H1 (cell line): Measurements from ENCODE around the gene LY6G6F. TPM values are rescaled to one million over a fixed set of nuclear protein-coding genes. Genes with fewer than 3 reads are reported as not detected.

Experiments
- CTCF ChIA-PET: fragments of 300-600 bp; sonication (Branson Sonifier 250); formaldehyde crosslinking; loops from one replicate; lab custom pipeline; 2021; ENCODE audit not compliant: partially characterized antibody; lab: Charles Lee
- POLR2A ChIA-PET: fragments of 300-600 bp; sonication (Branson Sonifier 250); formaldehyde crosslinking; loops from one replicate; lab custom pipeline; 2021; ENCODE audit warnings: inconsistent platforms; ENCODE audit not compliant: partially characterized antibody; lab: Charles Lee
- DNase-seq, 2 experiments: peaks; one replicate each; pipeline versions ENCODE4 v3.0.0 to v3.0.0-alpha.2; 2010 to 2022; ENCODE audit warnings: low spot score in 2 of 2, low read depth in 1 of 2, mixed read lengths in 1 of 2
- FAIRE-seq: peaks from 2 replicates; lab custom pipeline; 2011; peaks lifted over from hg19 to GRCh38; lab: Jason Lieb, UNC
- H2AFZ ChIP-seq: 2 replicates; pipeline ENCODE4 v1.8.1; 2012; ENCODE audit warnings: low read length, inconsistent platforms
- H2AK5ac ChIP-seq: 2 replicates; pipeline ENCODE4 v1.6.1; 2013; ENCODE audit warnings: low read depth, low read length
- H2BK120ac ChIP-seq: replicated peaks from 2 replicates; pipeline ENCODE3; 2013; ENCODE audit warnings: low read depth, low read length, inconsistent platforms
- H2BK12ac ChIP-seq: 2 replicates; pipeline ENCODE4 v1.6.1; 2013; ENCODE audit warnings: low read depth, low read length
- H2BK15ac ChIP-seq: 2 replicates; pipeline ENCODE4 v1.6.1; 2013; ENCODE audit warnings: low read length
- H2BK20ac ChIP-seq: 2 replicates; pipeline ENCODE4 v1.6.1; 2013; ENCODE audit warnings: low read length
- H2BK5ac ChIP-seq: 2 replicates; pipeline ENCODE4 v1.6.1; 2013; ENCODE audit warnings: low read depth, low read length
- H3K14ac ChIP-seq: 2 replicates; pipeline ENCODE4 v1.6.1; 2013; ENCODE audit warnings: inconsistent platforms; ENCODE audit not compliant: insufficient read length
- H3K18ac ChIP-seq: 2 replicates; pipeline ENCODE4 v1.6.1; 2013; ENCODE audit warnings: low read length; ENCODE audit errors: extremely low read depth
- H3K23ac ChIP-seq: 2 replicates; pipeline ENCODE4 v1.6.1; 2013; ENCODE audit warnings: inconsistent platforms; ENCODE audit not compliant: insufficient read length
- H3K23me2 ChIP-seq: 2 replicates; pipeline ENCODE4 v1.6.1; 2013; ENCODE audit warnings: low read depth, low read length
- H3K27ac ChIP-seq: 2 replicates; pipeline ENCODE4 v1.6.1; 2011; ENCODE audit warnings: low read depth, low read length, inconsistent platforms
- H3K27me3 ChIP-seq, 4 experiments: replicated peaks in 1 of 4; 1 replicate in 1 of 4; 2 replicates in 3 of 4; pipeline versions ENCODE4 v1.6.1 to v1.8.1; 2011 to 2013; ENCODE audit warnings: low read length in 3 of 4, mild to moderate bottlenecking in 3 of 4, inconsistent platforms in 2 of 4, mixed read lengths in 2 of 4, moderate library complexity in 1 of 4; ENCODE audit not compliant: control insufficient read depth in 3 of 4, insufficient read depth in 3 of 4; ENCODE audit errors: extremely low read depth in 1 of 4
- H3K36me3 ChIP-seq, 4 experiments: 2 replicates each; pipeline versions ENCODE4 v1.6.1 to v1.8.1; 2011 to 2013; ENCODE audit warnings: mild to moderate bottlenecking in 4 of 4, low read length in 3 of 4, moderate library complexity in 2 of 4, control low read depth in 1 of 4, inconsistent platforms in 1 of 4; ENCODE audit not compliant: insufficient read depth in 4 of 4, control insufficient read depth in 2 of 4
- H3K4ac ChIP-seq: replicated peaks from 2 replicates; pipeline ENCODE3; 2013; ENCODE audit warnings: low read length, low read depth, mixed read lengths, inconsistent platforms; ENCODE audit not compliant: insufficient read length
- H3K4me1 ChIP-seq, 4 experiments: replicated peaks in 1 of 4; 1 replicate in 1 of 4; 2 replicates in 3 of 4; pipeline versions ENCODE4 v1.6.1 to v1.8.1; 2011 to 2013; ENCODE audit warnings: low read length in 3 of 4, inconsistent platforms in 2 of 4, mixed read lengths in 1 of 4; ENCODE audit not compliant: insufficient read depth in 4 of 4, control insufficient read depth in 3 of 4
- H3K4me2 ChIP-seq, 2 experiments: 2 replicates each; pipeline versions ENCODE4 v1.6.1 to v1.8.1; 2011 to 2013; ENCODE audit warnings: low read depth in 2 of 2, low read length in 2 of 2, control low read depth in 1 of 2, inconsistent platforms in 1 of 2, mild to moderate bottlenecking in 1 of 2; ENCODE audit not compliant: insufficient read depth in 1 of 2
- H3K4me3 ChIP-seq, 4 experiments: fragments of 200-600, 300-600 bp in 1 of 4; sonication (generic), shearing (Covaris generic), sonication (Bioruptor Twin) in 1 of 4; 2 replicates each; pipeline versions ENCODE4 v1.5.1 to v1.8.1; 2011 to 2016; ENCODE audit warnings: low read length in 4 of 4, low read depth in 3 of 4, control low read depth in 2 of 4, inconsistent platforms in 2 of 4, mild to moderate bottlenecking in 2 of 4, mixed read lengths in 1 of 4, moderate library complexity in 1 of 4; ENCODE audit not compliant: insufficient read depth in 2 of 4; ENCODE audit errors: extremely low read depth in 1 of 4
- H3K56ac ChIP-seq: replicated peaks from 2 replicates; pipeline ENCODE3; 2013; ENCODE audit warnings: low read depth, mild to moderate bottlenecking, mixed read lengths, low read length, inconsistent platforms; ENCODE audit not compliant: insufficient read length
- H3K79me1 ChIP-seq: 2 replicates; pipeline ENCODE4 v1.6.1; 2013; ENCODE audit warnings: low read depth, low read length, control low read depth
- H3K79me2 ChIP-seq, 2 experiments: 2 replicates each; pipeline versions ENCODE4 v1.6.1 to v1.8.1; 2012 to 2013; ENCODE audit warnings: low read length in 2 of 2, mild to moderate bottlenecking in 2 of 2, inconsistent platforms in 1 of 2; ENCODE audit not compliant: insufficient read depth in 2 of 2, control insufficient read depth in 1 of 2
- H3K9ac ChIP-seq, 4 experiments: replicated peaks in 1 of 4; 1 replicate in 1 of 4; 2 replicates in 3 of 4; pipeline versions ENCODE4 v1.6.1 to v1.8.1; 2011 to 2013; ENCODE audit warnings: low read depth in 3 of 4, low read length in 3 of 4, control low read depth in 2 of 4, mild to moderate bottlenecking in 2 of 4, moderate library complexity in 2 of 4, inconsistent platforms in 1 of 4; ENCODE audit errors: extremely low read depth in 1 of 4
- H3K9me3 ChIP-seq, 2 experiments: 2 replicates each; pipeline versions ENCODE4 v1.6.1 to v1.8.1; 2012 to 2013; ENCODE audit warnings: mild to moderate bottlenecking in 2 of 2, moderate library complexity in 2 of 2, control low read depth in 1 of 2, inconsistent platforms in 1 of 2, low read depth in 1 of 2, low read length in 1 of 2, mixed read lengths in 1 of 2; ENCODE audit not compliant: insufficient read depth in 2 of 2
- H4K20me1 ChIP-seq, 2 experiments: replicated peaks in 1 of 2; 2 replicates each; pipeline versions ENCODE3 to v1.8.1; 2011 to 2013; ENCODE audit warnings: inconsistent platforms in 2 of 2, low read length in 2 of 2, mild to moderate bottlenecking in 1 of 2; ENCODE audit not compliant: insufficient read depth in 2 of 2, control insufficient read depth in 1 of 2
- H4K5ac ChIP-seq: 2 replicates; pipeline ENCODE4 v1.6.1; 2013; ENCODE audit warnings: low read length, low read depth, mixed read lengths, inconsistent platforms; ENCODE audit not compliant: insufficient read length
- H4K8ac ChIP-seq: 2 replicates; pipeline ENCODE4 v1.8.0; 2013; ENCODE audit warnings: mild to moderate bottlenecking, moderate library complexity, low read length, inconsistent platforms; ENCODE audit not compliant: insufficient read depth; ENCODE audit errors: extremely low read depth
- H4K91ac ChIP-seq: replicated peaks from 2 replicates; pipeline ENCODE3; 2013; ENCODE audit warnings: low read length, mixed read lengths, inconsistent platforms; ENCODE audit not compliant: insufficient read length
- BCL11A ChIP-seq, 2 experiments: IDR thresholded peaks; one replicate each; pipeline ENCODE4 v1.6.1; 2011; ENCODE audit warnings: low read depth in 2 of 2, low read length in 2 of 2, mild to moderate bottlenecking in 2 of 2
- TBP ChIP-seq: IDR thresholded peaks from 2 replicates; pipeline ENCODE4 v1.6.1; 2011; ENCODE audit warnings: low read depth, low read length, improper control_type of control experiment
- WGBS, 2 experiments: shearing (Covaris generic) in 1 of 2; methylation state at CpG; one replicate each; pipeline versions ENCODE4 v1.1.6 to v1.1.7; 2013 to 2015; ENCODE audit warnings: low lambda C conversion rate in 2 of 2, mixed read lengths in 2 of 2, inconsistent platforms in 1 of 2, low coverage in 1 of 2, missing lambda C conversion rate in 1 of 2; ENCODE audit not compliant: insufficient replicate concordance in 2 of 2, insufficient coverage in 1 of 2, insufficient read length in 1 of 2; ENCODE audit errors: extremely low coverage in 1 of 2, missing lambda C conversion rate in 1 of 2; 5-methylcytosine and 5-hydroxymethylcytosine counted together
- microRNA-seq, 2 experiments: library from miRNA; unstranded; fragments of <30 nt; microRNA quantifications; one replicate each; pipeline versions ENCODE4 to v1.2.0, GENCODE V29; 2016 to 2020; ENCODE audit warnings: borderline microRNAs expressed in 2 of 2, borderline number of aligned reads in 2 of 2, borderline replicate concordance in 1 of 2
- polyA plus RNA-seq, 7 experiments: library from polyadenylated mRNA; depleted of rRNA in 3 of 7; stranded (reverse) in 5 of 7; unstranded in 2 of 7; fragments of >200 nt in 5 of 7; fragments of 200-250 nt in 2 of 7; gene quantifications; 1 replicate in 5 of 7; 2 replicates in 1 of 7; 4 replicates in 1 of 7; pipeline versions ENCODE4 v1.2.1 to v1.2.3, GENCODE V29; 2011 to 2013; ENCODE audit warnings: missing spikeins in 2 of 7, mixed read lengths in 2 of 7
- small RNA-seq: library from polyadenylated mRNA; stranded (forward); fragments of <200 nt; extraction: miRNeasy Mini kit (QIAGEN cat#:217004); gene quantifications from one replicate; pipeline ENCODE3, GENCODE V24; 2013; ENCODE audit not compliant: insufficient read depth
- total RNA-seq: library from RNA; stranded (reverse); fragmentation: NEBNext Ultra II Directional; extraction: Animal tissue kit (Norgen Biotek cat#: 25700); gene quantifications from 2 replicates; pipeline ENCODE4 v1.2.1, GENCODE V29; 2021

The LY6G6F gene
- total and polyA plus RNA-seq, 2 of the 8 experiments (the other 6 are each of a cell fraction or from before 2014, with no cell fraction given), result not detected

DNA sequence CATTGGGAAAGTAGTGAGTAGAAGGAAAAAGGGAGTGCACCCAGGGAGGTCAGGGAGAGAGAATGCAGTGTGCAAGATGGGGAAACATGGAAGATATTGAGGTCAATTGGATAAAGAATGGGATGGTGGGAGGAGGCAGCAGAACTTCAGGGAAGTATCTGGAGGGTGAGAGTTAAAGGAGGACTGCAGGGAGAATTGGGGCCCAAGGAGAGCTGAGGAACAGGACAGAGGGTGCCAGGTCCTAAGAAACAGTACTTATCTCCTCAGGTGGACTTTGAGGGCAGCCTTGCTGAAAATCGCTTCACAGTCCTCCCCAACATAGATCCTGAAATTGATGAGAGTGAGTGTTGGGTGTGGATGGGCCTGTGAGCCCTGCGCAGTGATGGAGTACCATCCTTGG, 51.6 kb downstream of the LY6G6F start:
- CTCF ChIA-PET, result interaction anchor here (0.9 to 3.0 kb wide), 10 partner anchors 9 to 163 kb away, joined by 3 to 22 read pairs (median 5); partner anchors contain the start of gene DDAH2

More for the DNA sequence above, 51.6 kb downstream of the LY6G6F start:
- Histone ChIP-seq H3K27me3 (no peaks in the 10 kb centered on the region), H2AK5ac (no peak overlapping the region), H3K79me2 (no peaks in the 10 kb centered on the region), H3K56ac (no peak overlapping the region), H4K8ac (no peak overlapping the region; the same call in 1 of the 2 replicates), H2BK5ac (no peak overlapping the region), H3K23me2 (no peaks in the 10 kb centered on the region; the same call in 1 of the 2 replicates), H2AFZ (no peak overlapping the region), H4K91ac (no peak overlapping the region), H2BK12ac (no peak overlapping the region), H3K4ac (no peak overlapping the region), H3K27ac (no peak overlapping the region), H3K23ac (no peak overlapping the region), H3K79me1 (no peaks in the 10 kb centered on the region), H4K5ac (no peak overlapping the region), H3K9me3 (no peaks in the 10 kb centered on the region), H3K9ac (no peak overlapping the region), H3K4me3 (no peak overlapping the region), H3K36me3 (peaks cover 0 to 16% (median 1%) of the 10 kb centered on the region in 4 experiments; a peak in 3 of 8 replicates), H2BK20ac (no peak overlapping the region), H3K14ac (no peak overlapping the region), H2BK15ac (no peak overlapping the region), H4K20me1 (no peaks in the 10 kb centered on the region), H3K4me1 (peaks cover 0 to 2% (median 0%) of the 10 kb centered on the region in 4 experiments; a peak in 2 of 7 replicates), H3K4me2 (no peak overlapping the region), H3K18ac (no peak overlapping the region), H2BK120ac (no peak overlapping the region)
- 88% methylated on average over 2 of the region's 2 CpGs; no CpG with 5 or more reads in 1 of the 2 experiments for WGBS, 2 experiments
- TF ChIP-seq TBP (no peak), BCL11A (IDR thresholded peaks at IDR 0.05; ENCODE audit: low read depth in 2 of 2, low read length in 2 of 2) (no peak)
- DNase-seq (no peak), FAIRE-seq (no peak)
- POLR2A ChIA-PET, result interaction anchor here (1.1 to 6.3 kb wide), 8 partner anchors 9 to 118 kb away, joined by 3 to 38 read pairs (median 4); partner anchors contain the start of genes HSPA1B, LSM2 and MSH5

Small RNA genes lying within 50 kb of the gene (microRNA-seq; reads per million reads assigned to microRNA genes)
- gene MIR4646, result 0 to 0.20 reads per million in 2 experiments

Small RNA genes lying within 50 kb of the gene (small RNA-seq; reads per million reads assigned to genes)
- not detected for gene LY6G6D
- not detected for gene MIR4646
- not detected for gene RF00019
- gene RNU6-850P, result not detected

Other genes with a start within 250 kb of the LY6G6F start
Only the 30 nearest of the 39 such genes appear.
- 10.8 and 11.2 TPM in 2 replicates for gene NFKBIL1, start 159.3 kb upstream of the LY6G6F start, total RNA-seq
- 7.5 and 17.0 TPM in 2 replicates for gene NFKBIL1, start 159.3 kb upstream of the LY6G6F start, polyA plus RNA-seq (2011; rRNA removed)
- gene LTA, start 134.6 kb upstream of the LY6G6F start, total RNA-seq, result not detected in 2 replicates
- not detected in 2 replicates for gene LTA, start 134.6 kb upstream of the LY6G6F start, polyA plus RNA-seq (2011; rRNA removed)
- not detected in 2 replicates for gene TNF, start 131.3 kb upstream of the LY6G6F start, total RNA-seq
- not detected in 2 replicates for gene TNF, start 131.3 kb upstream of the LY6G6F start, polyA plus RNA-seq (2011; rRNA removed)
- gene LTB, start 124.4 kb upstream of the LY6G6F start, total RNA-seq, result 0.43 TPM in 1 of 2 replicates, not detected in the other
- gene LTB, start 124.4 kb upstream of the LY6G6F start, polyA plus RNA-seq (2011; rRNA removed), result 0.47 and 0.77 TPM in 2 replicates
- not detected in 2 replicates for gene LST1, start 120.6 kb upstream of the LY6G6F start, total RNA-seq
- 0.25 TPM in 1 of 2 replicates, not detected in the other for gene LST1, start 120.6 kb upstream of the LY6G6F start, polyA plus RNA-seq (2011; rRNA removed)
- not detected in 2 replicates for gene NCR3, start 113.9 kb upstream of the LY6G6F start, total RNA-seq
- gene NCR3, start 113.9 kb upstream of the LY6G6F start, polyA plus RNA-seq (2011; rRNA removed), result 0.67 and 0.72 TPM in 2 replicates
- 7.5 and 9.8 TPM in 2 replicates for gene AIF1, start 91.6 kb upstream of the LY6G6F start, total RNA-seq
- 3.7 and 6.3 TPM in 2 replicates for gene AIF1, start 91.6 kb upstream of the LY6G6F start, polyA plus RNA-seq (2011; rRNA removed)
- gene PRRC2A, start 86.2 kb upstream of the LY6G6F start, total RNA-seq, result 300 and 303 TPM in 2 replicates
- gene PRRC2A, start 86.2 kb upstream of the LY6G6F start, polyA plus RNA-seq (2011; rRNA removed), result 118 and 203 TPM in 2 replicates
- 325 and 354 TPM in 2 replicates for gene BAG6, start 54.2 kb upstream of the LY6G6F start, total RNA-seq
- 199 and 291 TPM in 2 replicates for gene BAG6, start 54.2 kb upstream of the LY6G6F start, polyA plus RNA-seq (2011; rRNA removed)
- 3.4 and 3.8 TPM in 2 replicates for gene APOM, start 51.0 kb upstream of the LY6G6F start, total RNA-seq
- 9.2 and 12.0 TPM in 2 replicates for gene APOM, start 51.0 kb upstream of the LY6G6F start, polyA plus RNA-seq (2011; rRNA removed)
- 14.6 and 15.6 TPM in 2 replicates for gene C6orf47, start 46.1 kb upstream of the LY6G6F start, total RNA-seq
- 4.7 and 7.2 TPM in 2 replicates for gene C6orf47, start 46.1 kb upstream of the LY6G6F start, polyA plus RNA-seq (2011; rRNA removed)
- gene GPANK1, start 41.9 kb upstream of the LY6G6F start, total RNA-seq, result 24.5 and 26.9 TPM in 2 replicates
- 30.2 and 33.2 TPM in 2 replicates for gene GPANK1, start 41.9 kb upstream of the LY6G6F start, polyA plus RNA-seq (2011; rRNA removed)
- gene CSNK2B, start 40.8 kb upstream of the LY6G6F start, total RNA-seq, result 192 and 208 TPM in 2 replicates
- gene CSNK2B, start 40.8 kb upstream of the LY6G6F start, polyA plus RNA-seq (2011; rRNA removed), result 147 and 169 TPM in 2 replicates
- gene LY6G5B, start 36.9 kb upstream of the LY6G6F start, total RNA-seq, result 12.1 and 12.6 TPM in 2 replicates
- 9.5 and 10.6 TPM in 2 replicates for gene LY6G5B, start 36.9 kb upstream of the LY6G6F start, polyA plus RNA-seq (2011; rRNA removed)
- 1.1 and 1.2 TPM in 2 replicates for gene LY6G5C, start 25.8 kb upstream of the LY6G6F start, total RNA-seq
- 1.8 and 2.1 TPM in 2 replicates for gene LY6G5C, start 25.8 kb upstream of the LY6G6F start, polyA plus RNA-seq (2011; rRNA removed)
- gene ABHD16A, start 3.5 kb upstream of the LY6G6F start, total RNA-seq, result 29.3 and 32.9 TPM in 2 replicates
- gene ABHD16A, start 3.5 kb upstream of the LY6G6F start, polyA plus RNA-seq (2011; rRNA removed), result 40.2 and 49.6 TPM in 2 replicates
- gene LY6G6D, start 8.5 kb downstream of the LY6G6F start, total RNA-seq, result not detected in 2 replicates
- 0.74 and 1.8 TPM in 2 replicates for gene LY6G6D, start 8.5 kb downstream of the LY6G6F start, polyA plus RNA-seq (2011; rRNA removed)
- 0.33 TPM in 1 of 2 replicates, not detected in the other for gene LY6G6C, start 14.9 kb downstream of the LY6G6F start, total RNA-seq
- gene LY6G6C, start 14.9 kb downstream of the LY6G6F start, polyA plus RNA-seq (2011; rRNA removed), result 0.23 and 0.49 TPM in 2 replicates
- gene MPIG6B, start 16.5 kb downstream of the LY6G6F start, total RNA-seq, result not detected in 2 replicates
- gene MPIG6B, start 16.5 kb downstream of the LY6G6F start, polyA plus RNA-seq (2011; rRNA removed), result 0.18 and 0.33 TPM in 2 replicates
- 53.3 and 55.5 TPM in 2 replicates for gene DDAH2, start 22.4 kb downstream of the LY6G6F start, total RNA-seq
- 73.5 and 104 TPM in 2 replicates for gene DDAH2, start 22.4 kb downstream of the LY6G6F start, polyA plus RNA-seq (2011; rRNA removed)
- gene CLIC1, start 29.7 kb downstream of the LY6G6F start, total RNA-seq, result 250 and 259 TPM in 2 replicates
- 236 and 277 TPM in 2 replicates for gene CLIC1, start 29.7 kb downstream of the LY6G6F start, polyA plus RNA-seq (2011; rRNA removed)
- 21.3 and 25.3 TPM in 2 replicates for gene MSH5, start 33.1 kb downstream of the LY6G6F start, total RNA-seq
- 26.5 and 34.5 TPM in 2 replicates for gene MSH5, start 33.1 kb downstream of the LY6G6F start, polyA plus RNA-seq (2011; rRNA removed)
- gene SAPCD1, start 55.8 kb downstream of the LY6G6F start, total RNA-seq, result 3.4 and 5.9 TPM in 2 replicates
- 3.1 and 4.4 TPM in 2 replicates for gene SAPCD1, start 55.8 kb downstream of the LY6G6F start, polyA plus RNA-seq (2011; rRNA removed)
- 1.5 and 2.1 TPM in 2 replicates for gene VWA7, start 70.5 kb downstream of the LY6G6F start, total RNA-seq
- 0.82 and 1.1 TPM in 2 replicates for gene VWA7, start 70.5 kb downstream of the LY6G6F start, polyA plus RNA-seq (2011; rRNA removed)
- gene VARS1, start 88.9 kb downstream of the LY6G6F start, total RNA-seq, result 162 and 163 TPM in 2 replicates
- 53.5 and 99.3 TPM in 2 replicates for gene VARS1, start 88.9 kb downstream of the LY6G6F start, polyA plus RNA-seq (2011; rRNA removed)
- 127 and 132 TPM in 2 replicates for gene LSM2, start 100.1 kb downstream of the LY6G6F start, total RNA-seq
- 168 and 173 TPM in 2 replicates for gene LSM2, start 100.1 kb downstream of the LY6G6F start, polyA plus RNA-seq (2011; rRNA removed)
- gene HSPA1L, start 108.4 kb downstream of the LY6G6F start, total RNA-seq, result 1.6 and 1.9 TPM in 2 replicates
- gene HSPA1L, start 108.4 kb downstream of the LY6G6F start, polyA plus RNA-seq (2011; rRNA removed), result 0.78 and 1.00 TPM in 2 replicates
- 54.0 and 59.9 TPM in 2 replicates for gene HSPA1A, start 108.7 kb downstream of the LY6G6F start, total RNA-seq
- 40.7 and 50.2 TPM in 2 replicates for gene HSPA1A, start 108.7 kb downstream of the LY6G6F start, polyA plus RNA-seq (2011; rRNA removed)
- gene HSPA1B, start 120.9 kb downstream of the LY6G6F start, total RNA-seq, result 76.6 and 89.3 TPM in 2 replicates
- 36.6 and 43.8 TPM in 2 replicates for gene HSPA1B, start 120.9 kb downstream of the LY6G6F start, polyA plus RNA-seq (2011; rRNA removed)
- 41.2 and 43.4 TPM in 2 replicates for gene NEU1, start 156.0 kb downstream of the LY6G6F start, total RNA-seq
- gene NEU1, start 156.0 kb downstream of the LY6G6F start, polyA plus RNA-seq (2011; rRNA removed), result 65.6 and 72.1 TPM in 2 replicates